HG02623 (cell line): ENCODE results near the gene PNPT1.
A peak's percentile ranks its signal among the peaks of the same experiment; 100 is the strongest.
"Not testable (repeated sequence)": the region's sequence is repeated elsewhere in the genome, so short reads cannot be mapped to it uniquely, and the experiment has no call there.

Experiments
- ATAC-seq: cut with Tn5 transposase; IDR thresholded peaks from one replicate; pipeline ENCODE4 v1.9.1; 2021; ENCODE audit warnings: moderate library complexity; ENCODE audit not compliant: unreplicated experiment

PNPT1 gene

GRCh38 chr2:55693181-55694125, at the start of gene PNPT1:
TSS of gene PNPT1 (minus strand) at chr2:55693844. CDS start at chr2:55693823, 21 bp downstream.
- ATAC-seq = peak; percentile 100

- no peak for ATAC-seq
These were observed 49.4 kb upstream of the PNPT1 start for GRCh38 chr2:55742996-55743395.

- ATAC-seq = not testable (repeated sequence)
These were observed 42.4 kb upstream of the PNPT1 start for GRCh38 chr2:55736019-55736536.

- no peak for ATAC-seq
These were observed 41.1 kb upstream of the PNPT1 start for GRCh38 chr2:55734726-55735125.

- no peak for ATAC-seq
These were observed 39.7 kb upstream of the PNPT1 start for GRCh38 chr2:55733335-55733734.

GRCh38 chr2:55732854-55733253, 39.2 kb upstream of the PNPT1 start:
- no peak for ATAC-seq

- ATAC-seq = no peak
These were observed 35.6 kb upstream of the PNPT1 start for GRCh38 chr2:55729136-55729685.

GRCh38 chr2:55721596-55722215, 28.1 kb upstream of the PNPT1 start:
- no peak for ATAC-seq

- no peak for ATAC-seq
These were observed 26.8 kb upstream of the PNPT1 start for GRCh38 chr2:55720417-55720816.

- no peak for ATAC-seq
These were observed 26.2 kb upstream of the PNPT1 start for GRCh38 chr2:55719852-55720251.

- ATAC-seq = no peak
These were observed 24.7 kb upstream of the PNPT1 start for GRCh38 chr2:55718165-55719008.

- ATAC-seq = no peak
These were observed 22.0 kb upstream of the PNPT1 start for GRCh38 chr2:55715626-55716025.

GRCh38 chr2:55715178-55715577, 21.5 kb upstream of the PNPT1 start:
- ATAC-seq = not testable (repeated sequence)

GRCh38 chr2:55712477-55713060, 18.9 kb upstream of the PNPT1 start:
- no peak for ATAC-seq

- no peak for ATAC-seq
These were observed 16.4 kb upstream of the PNPT1 start for GRCh38 chr2:55710025-55710424.

- no peak for ATAC-seq
These were observed 14.1 kb upstream of the PNPT1 start for GRCh38 chr2:55707751-55708150.

GRCh38 chr2:55706258-55706657, 12.6 kb upstream of the PNPT1 start:
- ATAC-seq = not testable (repeated sequence)

- no peak for ATAC-seq
These were observed 11.5 kb upstream of the PNPT1 start for GRCh38 chr2:55705027-55705653.

- no peak for ATAC-seq
These were observed 9.7 kb upstream of the PNPT1 start for GRCh38 chr2:55703350-55703749.

- not testable (repeated sequence) for ATAC-seq
These were observed 904 bp downstream of the PNPT1 start for GRCh38 chr2:55692740-55693139.
